ENCODE measurements around the gene CXCL11.
"Not testable (repeated sequence)": the region's sequence is repeated elsewhere in the genome, so short reads cannot be mapped to it uniquely, and the experiment has no call there.

The CXCL11 gene

GRCh38 chr4:76059750-76060149, 23.9 kb upstream of the CXCL11 start:
- no peak for DNase-seq (ENCODE audit: low read depth)
- no peak for TF ChIP-seq CTCF (IDR thresholded peaks at IDR 0.05; ENCODE audit: control insufficient read depth, insufficient read depth, low read depth, low read length, missing control alignments)
- H3K4me3 ChIP-seq (ENCODE audit: control insufficient read depth, low read depth, low read length) = no peak overlapping the region

GRCh38 chr4:76058888-76059426, 23.1 kb upstream of the CXCL11 start:
- no peak for DNase-seq (ENCODE audit: low read depth)
- H3K4me3 ChIP-seq (ENCODE audit: control insufficient read depth, low read depth, low read length) = no peak overlapping the region
- TF ChIP-seq CTCF (IDR thresholded peaks at IDR 0.05; ENCODE audit: control insufficient read depth, insufficient read depth, low read depth, low read length, missing control alignments) = no peak

GRCh38 chr4:76058302-76058701, 22.4 kb upstream of the CXCL11 start:
- H3K4me3 ChIP-seq (ENCODE audit: control insufficient read depth, low read depth, low read length) = no peak overlapping the region
- no peak for DNase-seq (ENCODE audit: low read depth)
- no peak for TF ChIP-seq CTCF (IDR thresholded peaks at IDR 0.05; ENCODE audit: control insufficient read depth, insufficient read depth, low read depth, low read length, missing control alignments)

- DNase-seq (ENCODE audit: low read depth) = no peak
- no peak for TF ChIP-seq CTCF (IDR thresholded peaks at IDR 0.05; ENCODE audit: control insufficient read depth, insufficient read depth, low read depth, low read length, missing control alignments)
- no peak overlapping the region for H3K4me3 ChIP-seq (ENCODE audit: control insufficient read depth, low read depth, low read length)
Measured at GRCh38 chr4:76055421-76055820, 19.6 kb upstream of the CXCL11 start.

- DNase-seq (ENCODE audit: low read depth) = no peak
- H3K4me3 ChIP-seq (ENCODE audit: control insufficient read depth, low read depth, low read length) = no peak overlapping the region
- no peak for TF ChIP-seq CTCF (IDR thresholded peaks at IDR 0.05; ENCODE audit: control insufficient read depth, insufficient read depth, low read depth, low read length, missing control alignments)
Measured at GRCh38 chr4:76055016-76055415, 19.1 kb upstream of the CXCL11 start.

GRCh38 chr4:76053730-76054129, 17.9 kb upstream of the CXCL11 start:
- no peak for TF ChIP-seq CTCF (IDR thresholded peaks at IDR 0.05; ENCODE audit: control insufficient read depth, insufficient read depth, low read depth, low read length, missing control alignments)
- no peak overlapping the region for H3K4me3 ChIP-seq (ENCODE audit: control insufficient read depth, low read depth, low read length)
- DNase-seq (ENCODE audit: low read depth) = no peak

GRCh38 chr4:76050560-76051050, 14.7 kb upstream of the CXCL11 start:
- DNase-seq (ENCODE audit: low read depth) = not testable (repeated sequence)

GRCh38 chr4:76049860-76050416, 14.1 kb upstream of the CXCL11 start:
- not testable (repeated sequence) for H3K4me3 ChIP-seq (ENCODE audit: control insufficient read depth, low read depth, low read length); DNase-seq (ENCODE audit: low read depth)

More at GRCh38 chr4:76050560-76051050, 14.7 kb upstream of the CXCL11 start:
- not testable (repeated sequence) for H3K4me3 ChIP-seq (ENCODE audit: control insufficient read depth, low read depth, low read length)

- not testable (repeated sequence) for H3K4me3 ChIP-seq (ENCODE audit: control insufficient read depth, low read depth, low read length); DNase-seq (ENCODE audit: low read depth)
Measured at GRCh38 chr4:76044686-76045085, 8.8 kb upstream of the CXCL11 start.

GRCh38 chr4:76043306-76043705, 7.4 kb upstream of the CXCL11 start:
- not testable (repeated sequence) for DNase-seq (ENCODE audit: low read depth); H3K4me3 ChIP-seq (ENCODE audit: control insufficient read depth, low read depth, low read length)

Measured in AG09309 (cell line).